T47D (cell line): ENCODE measurements around the gene SUCLA2.
"Not testable (repeated sequence)": the region's sequence is repeated elsewhere in the genome, so short reads cannot be mapped to it uniquely, and the experiment has no call there.

Experiments used
- DNase-seq, 2 experiments: peaks; one replicate each; pipeline versions ENCODE4 v3.0.0 to v3.0.0-alpha.2; 2011 to 2012; ENCODE audit warnings: low read depth in 1 of 2, low spot score in 1 of 2
- JUND ChIP-seq: IDR thresholded peaks from 2 replicates; pipeline ENCODE4 v1.6.1; 2012; ENCODE audit warnings: low read depth
- in situ Hi-C: cut with HindIII; loops from 2 replicates; pipeline ENCODE4 v1.10.0; 2016; ENCODE audit warnings: low sequenced_read_pairs, low pct_unique_long_range_greater_than_20kb

The SUCLA2 gene

GRCh38 chr13:47976325-47976724 is 24.7 kb downstream of the SUCLA2 start:
- TF ChIP-seq JUND: no peak
- in situ Hi-C loops: no loop called here
- no peak for DNase-seq

GRCh38 chr13:47964863-47965262 is 36.2 kb downstream of the SUCLA2 start:
- TF ChIP-seq JUND: no peak
- DNase-seq: no peak
- in situ Hi-C loops: no loop called here

GRCh38 chr13:47962237-47962636 is 38.8 kb downstream of the SUCLA2 start:
- no peak for DNase-seq
- TF ChIP-seq JUND: no peak
- in situ Hi-C loops: no loop called here

- in situ Hi-C loops: no loop called here
- DNase-seq: no peak
- no peak for TF ChIP-seq JUND
Measured at GRCh38 chr13:47959468-47960247, 41.4 kb downstream of the SUCLA2 start.

- no peak for DNase-seq
- in situ Hi-C loops: no loop called here
- no peak for TF ChIP-seq JUND
Measured at GRCh38 chr13:47957073-47957472, 44.0 kb downstream of the SUCLA2 start.

GRCh38 chr13:47955836-47956235 is 45.2 kb downstream of the SUCLA2 start:
- no peak for TF ChIP-seq JUND
- no peak for DNase-seq
- in situ Hi-C loops: no loop called here

GRCh38 chr13:47949799-47950198 is 51.3 kb downstream of the SUCLA2 start:
- in situ Hi-C loops: no loop called here
- DNase-seq: no peak
- no peak for TF ChIP-seq JUND

GRCh38 chr13:47945738-47946137 is 55.3 kb downstream of the SUCLA2 start:
- in situ Hi-C loops: no loop called here
- no peak for TF ChIP-seq JUND
- no peak for DNase-seq

GRCh38 chr13:47945146-47945545 is 55.9 kb downstream of the SUCLA2 start:
- in situ Hi-C loops, DNase-seq: not testable (repeated sequence)

GRCh38 chr13:47934371-47934770 is 66.7 kb downstream of the SUCLA2 start:
- no peak for TF ChIP-seq JUND
- in situ Hi-C loops: no loop called here

GRCh38 chr13:47932950-47933923 is 67.8 kb downstream of the SUCLA2 start:
- DNase-seq: no peak
- in situ Hi-C loops: no loop called here
- TF ChIP-seq JUND: no peak

More at GRCh38 chr13:47934371-47934770, 66.7 kb downstream of the SUCLA2 start:
- DNase-seq: no peak

GRCh38 chr13:47930649-47931165 is 70.4 kb downstream of the SUCLA2 start:
- in situ Hi-C loops: no loop called here
- TF ChIP-seq JUND: no peak

GRCh38 chr13:47929156-47929555 is 71.9 kb downstream of the SUCLA2 start:
- no peak for DNase-seq
- no peak for TF ChIP-seq JUND
- in situ Hi-C loops: no loop called here

More at GRCh38 chr13:47930649-47931165, 70.4 kb downstream of the SUCLA2 start:
- no peak for DNase-seq
